Stimulated activated CD4-positive, alpha-beta T cell treated with anti-CD3 and anti-CD28 coated beads, Interleukin-1b, Interleukin-23, amount 100 ng/mL, for 24 hours (primary cell): Measurements from ENCODE around the gene SYNE1.
"Not testable (repeated sequence)": the region's sequence is repeated elsewhere in the genome, so short reads cannot be mapped to it uniquely, and the experiment has no call there.

Source experiments
- DNase-seq, 4 experiments: peaks; one replicate each; pipeline ENCODE4 v3.0.0-alpha.2; 2020; ENCODE audit warnings: low read depth in 4 of 4, low spot score in 1 of 4

SYNE1 gene

GRCh38 chr6:152435816-152436215, 201.3 kb downstream of the SYNE1 start:
- no peak for DNase-seq

GRCh38 chr6:152432758-152433157, 204.4 kb downstream of the SYNE1 start:
- DNase-seq, result no peak

- DNase-seq, result no peak
These were observed 209.0 kb downstream of the SYNE1 start for GRCh38 chr6:152428126-152428525.

- DNase-seq, result no peak
These were observed 210.9 kb downstream of the SYNE1 start for GRCh38 chr6:152426276-152426675.

- no peak for DNase-seq
These were observed 213.7 kb downstream of the SYNE1 start for GRCh38 chr6:152423216-152424103.

GRCh38 chr6:152421496-152421895, 215.7 kb downstream of the SYNE1 start:
- DNase-seq, result not testable (repeated sequence)

GRCh38 chr6:152420696-152421095, 216.5 kb downstream of the SYNE1 start:
- DNase-seq, result no peak

- DNase-seq, result no peak
These were observed 218.6 kb downstream of the SYNE1 start for GRCh38 chr6:152418551-152418950.

- DNase-seq, result no peak
These were observed 220.5 kb downstream of the SYNE1 start for GRCh38 chr6:152416652-152417051.

GRCh38 chr6:152404936-152405595, 232.1 kb downstream of the SYNE1 start:
- no peak for DNase-seq

- no peak for DNase-seq
These were observed 232.9 kb downstream of the SYNE1 start for GRCh38 chr6:152404086-152404857.

GRCh38 chr6:152402791-152403190, 234.4 kb downstream of the SYNE1 start:
- no peak for DNase-seq

- DNase-seq, result no peak
These were observed 235.2 kb downstream of the SYNE1 start for GRCh38 chr6:152401978-152402377.

- DNase-seq, result no peak
These were observed 237.8 kb downstream of the SYNE1 start for GRCh38 chr6:152399399-152399798.

- no peak for DNase-seq
These were observed 238.2 kb downstream of the SYNE1 start for GRCh38 chr6:152398993-152399392.

- DNase-seq, result no peak
These were observed 238.8 kb downstream of the SYNE1 start for GRCh38 chr6:152398316-152398715.

GRCh38 chr6:152394303-152394702, 242.9 kb downstream of the SYNE1 start:
- no peak for DNase-seq

- DNase-seq, result no peak
These were observed 245.8 kb downstream of the SYNE1 start for GRCh38 chr6:152391179-152391880.

- no peak for DNase-seq
These were observed 250.1 kb downstream of the SYNE1 start for GRCh38 chr6:152387091-152387490.

GRCh38 chr6:152386131-152386530, 251.0 kb downstream of the SYNE1 start:
- no peak for DNase-seq
